ENCODE data around the gene LRPAP1.

LRPAP1 gene

DNA sequence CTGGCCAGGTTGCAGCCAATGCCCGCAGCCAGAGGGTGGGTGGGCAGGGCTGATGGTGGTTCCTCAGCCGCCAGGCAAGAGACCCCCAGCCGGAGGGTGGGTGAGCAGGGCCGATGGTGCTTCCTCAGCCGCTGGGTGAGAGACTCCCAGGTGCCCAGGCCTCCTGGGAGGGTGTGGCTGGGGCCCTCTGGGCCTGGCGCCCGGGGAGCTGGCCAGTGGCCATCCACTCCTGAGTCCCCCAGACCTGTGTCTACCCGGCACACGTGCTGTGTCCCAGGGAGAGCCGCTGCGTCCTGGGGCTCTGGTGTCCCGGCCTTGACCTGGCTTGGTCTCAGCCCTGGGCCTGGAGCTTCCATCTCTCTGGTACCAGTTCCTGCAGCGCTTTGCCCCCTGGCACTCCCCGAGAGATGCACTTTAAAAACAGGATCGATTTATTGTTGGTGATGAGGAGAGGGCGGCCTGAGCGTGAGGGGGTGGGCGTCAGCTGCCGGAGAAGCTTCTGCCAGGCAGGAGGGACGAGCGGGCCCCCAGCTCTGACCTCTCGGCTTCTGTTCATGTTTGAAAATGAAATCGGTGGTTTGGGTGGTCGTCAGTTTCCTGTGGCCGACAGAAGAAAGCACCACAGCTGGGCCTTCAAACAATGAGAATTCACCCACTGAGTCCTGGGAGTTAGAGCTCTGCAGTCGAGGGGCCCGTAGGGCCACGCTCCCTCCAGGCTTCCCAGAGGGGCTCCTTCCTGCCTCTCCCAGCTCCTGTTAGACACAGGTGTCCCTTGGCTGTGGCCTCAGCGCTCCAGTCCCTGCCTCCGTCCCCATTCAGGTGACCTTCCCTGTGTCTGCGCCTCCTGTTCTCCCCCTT is 62.6 kb downstream of the LRPAP1 start:
- no peaks in the 10 kb centered on the region for H3K9me3 ChIP-seq
- no peak for TF ChIP-seq CTCF (IDR thresholded peaks at IDR 0.05)
- H3K27ac ChIP-seq, result no peak overlapping the region
- H3K4me3 ChIP-seq (ENCODE audit: low read depth in 1 of 2, low read length in 1 of 2), result no peak overlapping the region
- H3K27me3 ChIP-seq, result peaks cover 16% of the 10 kb centered on the region
- H3K36me3 ChIP-seq, result no peaks in the 10 kb centered on the region
- no peaks in the 10 kb centered on the region for H3K4me1 ChIP-seq (ENCODE audit: control insufficient read depth in 1 of 2, insufficient read depth in 1 of 2, low read depth in 1 of 2, low read length in 1 of 2)

DNA sequence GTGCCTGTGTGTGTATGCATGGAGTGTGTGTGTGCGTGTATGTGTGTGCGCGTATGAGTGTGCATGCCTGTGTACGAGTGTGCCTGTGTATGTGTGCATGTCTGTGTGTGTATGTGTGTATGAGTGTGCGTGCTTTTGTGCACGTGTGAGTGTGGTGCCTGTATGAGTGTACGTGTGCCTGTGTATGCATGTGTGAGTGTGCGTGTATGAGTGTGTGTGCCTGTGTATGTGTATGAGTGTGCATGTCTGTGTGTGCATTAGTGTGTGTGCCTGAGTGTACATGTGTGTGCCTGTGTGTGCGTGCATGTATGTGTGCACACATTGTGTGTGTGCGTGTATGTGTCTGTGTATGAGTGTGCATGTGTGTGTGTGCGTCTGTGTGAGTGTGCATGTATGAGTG is 63.4 kb downstream of the LRPAP1 start:
- no peaks in the 10 kb centered on the region for H3K4me1 ChIP-seq (ENCODE audit: control insufficient read depth in 1 of 2, insufficient read depth in 1 of 2, low read depth in 1 of 2, low read length in 1 of 2)
- no peak overlapping the region for H3K27ac ChIP-seq
- H3K9me3 ChIP-seq, result no peaks in the 10 kb centered on the region
- no peaks in the 10 kb centered on the region for H3K36me3 ChIP-seq
- H3K27me3 ChIP-seq, result peaks cover 24% of the 10 kb centered on the region
- no peak for TF ChIP-seq CTCF (IDR thresholded peaks at IDR 0.05)
- H3K4me3 ChIP-seq (ENCODE audit: low read depth in 1 of 2, low read length in 1 of 2), result no peak overlapping the region

- Histone ChIP-seq H3K27ac (no peak overlapping the region), H3K4me3 (ENCODE audit: low read depth in 1 of 2, low read length in 1 of 2) (no peak overlapping the region), H3K9me3 (no peaks in the 10 kb centered on the region), H3K36me3 (no peaks in the 10 kb centered on the region), H3K4me1 (ENCODE audit: control insufficient read depth in 1 of 2, insufficient read depth in 1 of 2, low read depth in 1 of 2, low read length in 1 of 2) (no peaks in the 10 kb centered on the region), H3K27me3 (peaks cover 30% of the 10 kb centered on the region)
- TF ChIP-seq CTCF (IDR thresholded peaks at IDR 0.05), result no peak
These were observed 64.1 kb downstream of the LRPAP1 start for GRCh38 chr4:3468154-3468553.

DNA sequence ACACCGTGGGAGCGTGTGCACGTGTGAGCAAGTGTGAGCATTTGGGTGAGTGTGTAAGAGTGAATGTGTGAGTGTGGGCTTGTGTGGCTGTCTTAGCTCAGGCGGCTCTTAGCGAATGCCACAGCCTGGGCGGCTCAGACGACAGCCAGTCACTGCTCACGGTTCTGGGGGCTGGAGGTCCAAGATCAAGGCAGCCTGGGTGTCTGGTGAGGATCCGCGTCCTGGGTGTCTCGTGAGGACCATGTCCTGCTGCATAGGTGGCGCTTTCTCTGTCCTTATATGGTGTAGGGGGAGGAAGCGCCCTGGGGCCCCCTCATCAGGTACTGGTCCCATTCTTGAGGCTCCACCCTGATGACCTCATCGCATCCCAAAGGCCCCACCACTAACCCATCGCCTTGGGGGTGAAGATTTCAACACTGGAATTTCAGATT is 64.6 kb downstream of the LRPAP1 start:
- no peaks in the 10 kb centered on the region for H3K9me3 ChIP-seq
- H3K4me1 ChIP-seq (ENCODE audit: control insufficient read depth in 1 of 2, insufficient read depth in 1 of 2, low read depth in 1 of 2, low read length in 1 of 2), result no peaks in the 10 kb centered on the region
- no peak overlapping the region for H3K27ac ChIP-seq
- H3K36me3 ChIP-seq, result no peaks in the 10 kb centered on the region
- TF ChIP-seq CTCF (IDR thresholded peaks at IDR 0.05), result no peak
- H3K27me3 ChIP-seq, result peaks cover 36% of the 10 kb centered on the region
- no peak overlapping the region for H3K4me3 ChIP-seq (ENCODE audit: low read depth in 1 of 2, low read length in 1 of 2)

DNA sequence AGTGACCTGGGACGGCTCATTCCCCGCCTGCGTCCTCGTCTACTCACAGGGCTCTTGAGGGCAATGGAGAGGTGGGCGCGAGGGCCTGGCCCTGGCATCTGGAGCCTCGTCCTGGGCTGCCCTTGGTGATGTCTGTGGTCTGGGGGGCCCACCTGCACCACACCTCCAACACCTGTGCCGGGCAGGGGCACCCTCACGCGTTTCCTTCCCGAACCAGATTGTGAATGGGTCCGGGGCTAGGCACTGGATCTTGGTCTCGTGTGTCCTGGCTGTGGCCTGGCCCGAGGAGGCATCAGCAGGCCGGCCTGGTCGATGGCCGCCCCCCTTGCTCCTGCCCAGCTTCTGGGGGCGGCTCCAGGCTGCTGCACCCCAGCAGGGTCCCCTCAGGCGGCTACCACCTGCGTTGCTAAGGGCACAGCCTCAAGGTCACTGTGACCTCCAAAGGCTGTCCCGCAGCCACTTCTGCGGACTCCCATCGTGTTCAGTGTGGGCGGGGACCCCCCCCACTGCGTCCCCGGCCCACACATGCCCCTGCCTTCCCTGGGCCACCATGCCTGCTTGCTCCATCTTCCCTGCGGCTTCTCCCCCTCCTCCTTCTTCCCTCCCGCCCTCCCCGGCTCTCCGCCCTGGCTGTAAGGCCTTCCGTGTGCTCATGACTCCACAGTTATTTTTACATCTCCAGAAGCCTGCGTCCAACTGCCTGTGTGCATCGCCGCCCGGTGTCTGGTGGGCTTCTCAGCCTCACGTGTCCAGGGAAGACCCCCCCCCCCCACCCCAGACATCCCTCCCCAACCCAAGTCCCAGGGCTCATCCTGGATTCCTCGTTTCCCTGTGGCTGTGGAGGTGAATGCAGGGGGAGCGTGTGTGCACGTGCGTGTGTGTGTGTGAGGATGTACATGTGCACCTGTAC is 65.3 kb downstream of the LRPAP1 start:
- Histone ChIP-seq H3K4me3 (ENCODE audit: low read depth in 1 of 2, low read length in 1 of 2) (no peak overlapping the region), H3K9me3 (no peaks in the 10 kb centered on the region), H3K4me1 (ENCODE audit: control insufficient read depth in 1 of 2, insufficient read depth in 1 of 2, low read depth in 1 of 2, low read length in 1 of 2) (no peaks in the 10 kb centered on the region), H3K36me3 (no peaks in the 10 kb centered on the region), H3K27me3 (peaks cover 42% of the 10 kb centered on the region), H3K27ac (no peak overlapping the region)
- TF ChIP-seq CTCF (IDR thresholded peaks at IDR 0.05), result no peak
